MM.1S (cell line): ENCODE data around the gene INTS7.
A peak's percentile ranks its signal among the peaks of the same experiment; 100 is the strongest.

ENCODE experiments used
- DNase-seq: peaks from one replicate; pipeline ENCODE4 v3.0.0-alpha.2; 2015
- H2AFZ ChIP-seq: fragments of 300-600 bp; sonication (generic); 2 replicates; pipeline ENCODE4 v1.6.0; 2016; ENCODE audit warnings: antibody characterized with exemption, low read length
- H3F3A ChIP-seq: fragments of 300-600 bp; sonication (generic); 2 replicates; pipeline ENCODE4 v1.6.1; 2016; ENCODE audit warnings: mild to moderate bottlenecking, antibody characterized with exemption, low read length, moderate library complexity, mixed read lengths; ENCODE audit not compliant: insufficient read depth
- H3K27ac ChIP-seq: fragments of 300-600 bp; sonication (generic); 2 replicates; pipeline ENCODE4 v1.5.1; 2016; ENCODE audit warnings: mild to moderate bottlenecking, low read length
- H3K27me3 ChIP-seq: fragments of 300-600 bp; sonication (generic); replicated peaks from 2 replicates; pipeline ENCODE4 v1.6.0; 2016; ENCODE audit warnings: low read length; ENCODE audit not compliant: insufficient read depth
- H3K36me3 ChIP-seq: fragments of 300-600 bp; sonication (generic); replicated peaks from 2 replicates; pipeline ENCODE4 v1.6.1; 2016; ENCODE audit warnings: mild to moderate bottlenecking, low read length, mixed read lengths; ENCODE audit not compliant: insufficient read depth
- H3K4me1 ChIP-seq: fragments of 300-600 bp; sonication (generic); 2 replicates; pipeline ENCODE4 v1.6.1; 2016; ENCODE audit warnings: low read length, mixed read lengths
- H3K4me2 ChIP-seq: fragments of 300-600 bp; sonication (generic); 2 replicates; pipeline ENCODE4 v1.6.0; 2016; ENCODE audit warnings: low read depth, low read length
- H3K4me3 ChIP-seq: fragments of 300-600 bp; sonication (generic); 2 replicates; pipeline ENCODE4 v1.5.1; 2016; ENCODE audit warnings: low read length, mixed read lengths
- H3K79me2 ChIP-seq: fragments of 300-600 bp; sonication (generic); 2 replicates; pipeline ENCODE4 v1.6.1; 2016; ENCODE audit warnings: mixed run types, low read length, mixed read lengths
- H3K9ac ChIP-seq: fragments of 300-600 bp; sonication (generic); 2 replicates; pipeline ENCODE4 v1.6.1; 2016; ENCODE audit warnings: low read length, mixed read lengths
- H3K9me2 ChIP-seq: fragments of 300-600 bp; sonication (generic); replicated peaks from 2 replicates; pipeline ENCODE4 v1.6.1; 2016; ENCODE audit warnings: mild to moderate bottlenecking, low read length, mixed read lengths; ENCODE audit not compliant: insufficient read depth
- H3K9me3 ChIP-seq: fragments of 300-600 bp; sonication (generic); replicated peaks from 2 replicates; pipeline ENCODE4 v1.6.1; 2016; ENCODE audit warnings: mild to moderate bottlenecking, low read length, mixed read lengths; ENCODE audit not compliant: insufficient read depth
- H4K20me1 ChIP-seq: fragments of 300-600 bp; sonication (generic); 2 replicates; pipeline ENCODE4 v1.6.1; 2016; ENCODE audit warnings: mild to moderate bottlenecking, low read length, moderate library complexity, mixed read lengths; ENCODE audit not compliant: insufficient read depth
- EZH2 ChIP-seq: fragments of 300-600 bp; sonication (generic); optimal IDR thresholded peaks from 2 replicates; pipeline ENCODE3; 2017; ENCODE audit warnings: low read depth, mild to moderate bottlenecking, antibody characterized with exemption, low read length, mixed read lengths
- EZH2phosphoT487 ChIP-seq: fragments of 300-600 bp; sonication (generic); IDR thresholded peaks from 2 replicates; pipeline ENCODE4 v1.6.1; 2018; ENCODE audit warnings: antibody characterized with exemption, low read length
- TF ChIP-seq, protein P1 (sequence below): fragments of 300-600 bp; sonication (generic); IDR thresholded peaks from 2 replicates; pipeline ENCODE4 v1.5.1; 2016; ENCODE audit warnings: antibody characterized with exemption, low read length, mixed read lengths

The INTS7 gene

DNA sequence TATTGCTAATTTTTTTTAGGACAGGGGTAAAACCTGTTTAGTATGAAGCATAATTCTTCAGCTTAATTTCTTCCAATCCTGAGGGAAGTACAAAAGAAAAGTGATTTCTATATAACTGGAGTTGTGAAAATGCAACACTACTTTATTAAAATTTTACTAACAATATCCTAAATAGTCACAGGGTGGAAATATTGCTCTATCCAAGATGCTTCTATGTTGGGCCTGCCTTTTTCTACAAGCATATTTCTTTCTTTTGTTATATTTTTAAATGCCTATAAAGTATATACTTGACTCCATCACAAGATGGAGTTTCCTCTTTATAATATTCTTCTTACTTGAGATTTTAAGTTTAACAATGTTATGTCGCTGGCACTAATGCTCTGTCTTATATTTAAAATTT lies 38.1 kb upstream of the INTS7 start:
- DNase-seq: no peak
- peaks cover 23% of the 10 kb centered on the region; the same call in 1 of the 2 replicates for H3K36me3 ChIP-seq
- no peaks in the 10 kb centered on the region for H4K20me1 ChIP-seq
- H3K27ac ChIP-seq: no peak overlapping the region
- H3K4me2 ChIP-seq: no peak overlapping the region
- no peaks in the 10 kb centered on the region for H3K9me3 ChIP-seq
- no peak overlapping the region for H3K4me3 ChIP-seq
- TF ChIP-seq, protein P1, sequence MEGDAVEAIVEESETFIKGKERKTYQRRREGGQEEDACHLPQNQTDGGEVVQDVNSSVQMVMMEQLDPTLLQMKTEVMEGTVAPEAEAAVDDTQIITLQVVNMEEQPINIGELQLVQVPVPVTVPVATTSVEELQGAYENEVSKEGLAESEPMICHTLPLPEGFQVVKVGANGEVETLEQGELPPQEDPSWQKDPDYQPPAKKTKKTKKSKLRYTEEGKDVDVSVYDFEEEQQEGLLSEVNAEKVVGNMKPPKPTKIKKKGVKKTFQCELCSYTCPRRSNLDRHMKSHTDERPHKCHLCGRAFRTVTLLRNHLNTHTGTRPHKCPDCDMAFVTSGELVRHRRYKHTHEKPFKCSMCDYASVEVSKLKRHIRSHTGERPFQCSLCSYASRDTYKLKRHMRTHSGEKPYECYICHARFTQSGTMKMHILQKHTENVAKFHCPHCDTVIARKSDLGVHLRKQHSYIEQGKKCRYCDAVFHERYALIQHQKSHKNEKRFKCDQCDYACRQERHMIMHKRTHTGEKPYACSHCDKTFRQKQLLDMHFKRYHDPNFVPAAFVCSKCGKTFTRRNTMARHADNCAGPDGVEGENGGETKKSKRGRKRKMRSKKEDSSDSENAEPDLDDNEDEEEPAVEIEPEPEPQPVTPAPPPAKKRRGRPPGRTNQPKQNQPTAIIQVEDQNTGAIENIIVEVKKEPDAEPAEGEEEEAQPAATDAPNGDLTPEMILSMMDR: no peak
- no peak for TF ChIP-seq EZH2phosphoT487
- no peak for TF ChIP-seq EZH2
- no peaks in the 10 kb centered on the region for H3K9me2 ChIP-seq
- H3F3A ChIP-seq: no peaks in the 10 kb centered on the region
- H3K27me3 ChIP-seq: no peaks in the 10 kb centered on the region
- no peak overlapping the region for H2AFZ ChIP-seq
- H3K9ac ChIP-seq: no peak overlapping the region
- H3K4me1 ChIP-seq: no peaks in the 10 kb centered on the region
- H3K79me2 ChIP-seq: no peaks in the 10 kb centered on the region; the same call in 1 of the 2 replicates

DNA sequence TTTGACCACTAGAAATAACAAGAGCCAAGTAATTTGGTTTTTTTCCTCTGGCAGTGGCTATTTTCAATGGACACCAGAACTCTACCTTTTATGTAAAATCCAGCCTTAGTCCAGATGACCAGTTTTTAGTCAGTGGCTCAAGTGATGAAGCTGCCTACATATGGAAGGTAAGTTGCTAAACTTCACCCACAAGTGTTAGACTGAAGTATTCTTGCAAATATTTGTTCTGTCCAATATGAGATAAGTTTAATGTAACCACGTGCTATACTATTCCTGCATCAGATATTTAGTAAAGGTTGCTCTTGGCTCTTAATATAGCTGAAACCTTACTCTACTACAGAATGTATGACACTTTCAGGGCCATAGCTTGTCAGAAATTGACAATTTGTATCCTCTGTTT lies 36.7 kb upstream of the INTS7 start:
- H4K20me1 ChIP-seq: no peaks in the 10 kb centered on the region

DNA sequence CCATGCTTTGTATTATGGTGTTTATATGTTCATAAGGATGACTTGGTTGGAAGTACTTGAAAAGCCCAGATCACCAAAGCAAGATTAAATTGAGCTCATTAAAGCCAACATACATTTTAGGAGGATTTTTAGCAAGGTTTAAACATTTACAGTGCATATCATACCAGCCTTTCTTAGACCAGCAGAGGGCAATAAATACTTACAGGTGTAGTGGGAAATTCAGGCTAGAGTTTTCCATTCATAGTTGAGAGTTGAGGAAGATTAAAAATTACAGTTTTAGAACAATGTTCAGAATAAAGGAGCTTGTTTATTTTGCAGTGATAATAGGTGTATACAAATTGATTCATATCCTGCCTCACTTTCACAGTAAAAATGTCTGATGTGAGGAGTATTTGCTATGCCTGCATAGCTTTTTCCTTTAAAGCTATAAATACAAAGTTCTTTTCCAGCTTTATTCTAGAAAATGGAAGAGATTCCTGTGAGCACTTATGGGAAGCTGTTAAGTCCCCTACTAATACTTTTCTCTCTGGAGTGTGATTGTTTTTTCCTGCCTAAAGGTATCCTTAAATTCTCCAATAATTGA lies 35.5 kb upstream of the INTS7 start:
- Histone ChIP-seq H3K4me1 (no peaks in the 10 kb centered on the region), H3F3A (0 out of 2 replicates have a peak, but pooled peaks cover 2% of the 10 kb centered on the region), H4K20me1 (no peaks in the 10 kb centered on the region), H3K9me2 (no peaks in the 10 kb centered on the region), H3K27me3 (no peaks in the 10 kb centered on the region), H3K36me3 (peaks cover 20% of the 10 kb centered on the region; the same call in 1 of the 2 replicates), H3K4me2 (no peak overlapping the region), H3K79me2 (peaks cover 8% of the 10 kb centered on the region; the same call in 1 of the 2 replicates), H3K4me3 (no peak overlapping the region), H3K27ac (no peak overlapping the region), H2AFZ (no peak overlapping the region), H3K9me3 (no peaks in the 10 kb centered on the region), H3K9ac (no peak overlapping the region)
- TF ChIP-seq, protein P1: peak; percentile 75
- TF ChIP-seq EZH2: no peak
- peak; percentile 48 for DNase-seq

More for the DNA sequence above, 36.7 kb upstream of the INTS7 start:
- H3F3A ChIP-seq: 0 out of 2 replicates have a peak, but pooled peaks cover 2% of the 10 kb centered on the region
- DNase-seq: no peak
- peaks cover 23% of the 10 kb centered on the region; the same call in 1 of the 2 replicates for H3K36me3 ChIP-seq
- no peaks in the 10 kb centered on the region for H3K27me3 ChIP-seq
- H2AFZ ChIP-seq: no peak overlapping the region
- H3K4me3 ChIP-seq: no peak overlapping the region
- no peaks in the 10 kb centered on the region for H3K4me1 ChIP-seq
- H3K9me2 ChIP-seq: no peaks in the 10 kb centered on the region
- H3K27ac ChIP-seq: no peak overlapping the region
- peaks cover 4% of the 10 kb centered on the region; the same call in 1 of the 2 replicates for H3K79me2 ChIP-seq
- H3K4me2 ChIP-seq: no peak overlapping the region
- TF ChIP-seq, protein P1: no peak
- no peak for TF ChIP-seq EZH2
- no peak for TF ChIP-seq EZH2phosphoT487
- no peaks in the 10 kb centered on the region for H3K9me3 ChIP-seq
- H3K9ac ChIP-seq: no peak overlapping the region
